Gastrocnemius medialis (tissue), 4 donors: ENCODE results near the gene GNPAT.

Experiments used
- CTCF ChIP-seq, 5 experiments: fragments of 450-650 bp in 3 of 5; fragments of 200-600 bp in 2 of 5; sonication (generic) in 2 of 5; IDR thresholded peaks in 4 of 5; conservative IDR thresholded peaks in 1 of 5; 1 replicate in 4 of 5; 2 replicates in 1 of 5; pipeline ENCODE4 v1.5.1; 2016 to 2019; ENCODE audit warnings: antibody characterized with exemption in 5 of 5, mild to moderate bottlenecking in 3 of 5, moderate library complexity in 3 of 5
- POLR2A ChIP-seq, 2 donors: fragments of 450-650 bp; IDR thresholded peaks; one replicate each; pipeline ENCODE4 v1.6.1; 2017; ENCODE audit warnings: antibody characterized with exemption in 2 of 2, mild to moderate bottlenecking in 2 of 2, moderate library complexity in 2 of 2

- TF ChIP-seq POLR2A (IDR thresholded peaks at IDR 0.05) (no peak), CTCF (IDR thresholded peaks at IDR 0.05 in 4 of 5, conservative IDR thresholded peaks at IDR 0.05 in 1 of 5) (no peak)
These were observed 25.9 kb upstream of the GNPAT start for GRCh38 chr1:231214918-231215680.
